ENCODE measurements around the gene TSKS.

The TSKS gene

DNA sequence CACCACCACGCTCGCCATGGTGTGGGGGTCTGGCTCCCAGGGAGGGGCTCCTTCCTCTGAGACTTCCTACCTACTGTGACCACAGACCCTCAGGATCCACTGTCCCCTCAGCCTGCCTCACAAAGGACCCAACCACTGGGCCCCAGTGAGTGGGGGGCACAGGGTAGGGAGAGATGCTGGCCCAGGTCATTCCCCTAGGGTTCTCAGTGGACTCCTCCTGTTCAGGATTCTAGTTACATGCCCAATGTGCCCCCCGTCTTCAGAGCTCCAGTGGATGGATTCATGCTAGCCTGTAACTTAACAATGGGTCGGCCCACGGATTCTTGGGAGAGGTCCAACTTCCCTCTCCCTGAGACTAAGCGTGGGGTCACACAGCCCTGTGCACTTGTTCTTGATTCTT, at the start of gene TSKS:
TSKS (minus strand) TSS at position 77 of the 400 bp plus-strand sequence; CDS start at position 18, 59 bp downstream.
- H3K4me3 ChIP-seq (ENCODE audit: low read length, poor library complexity, severe bottlenecking): no peak within 1 kb of the TSS
- no peaks in the 10 kb centered on the region for H3K9me3 ChIP-seq (ENCODE audit: insufficient read depth, low read depth, low read length)
- peaks cover 21% of the 10 kb centered on the region for H3K4me1 ChIP-seq (ENCODE audit: insufficient read depth, low read length, poor library complexity, severe bottlenecking)
- no peaks in the 10 kb centered on the region for H3K36me3 ChIP-seq (ENCODE audit: insufficient read depth, low read length)
- peaks cover 13% of the 10 kb centered on the region for H4K20me1 ChIP-seq (ENCODE audit: insufficient read depth, low read length, poor library complexity, severe bottlenecking)
- no peak within 1 kb of the TSS; the same call in 1 of the 2 replicates for H2AFZ ChIP-seq (ENCODE audit: low read length)
- H3K9me2 ChIP-seq (replicated peaks; ENCODE audit: low read depth, low read length): no peaks in the 10 kb centered on the region
- no peaks in the 10 kb centered on the region for H3K27me3 ChIP-seq (ENCODE audit: insufficient read depth, low read length, poor library complexity, severe bottlenecking)
- no peaks in the 10 kb centered on the region for H3F3A ChIP-seq (ENCODE audit: low read depth)
- H3K9ac ChIP-seq (ENCODE audit: low read depth, low read length, poor library complexity, severe bottlenecking): no peak within 1 kb of the TSS
- H3K4me2 ChIP-seq (ENCODE audit: low read depth, low read length, poor library complexity, severe bottlenecking): no peak within 1 kb of the TSS
- TF ChIP-seq EZH2phosphoT487 (IDR thresholded peaks at IDR 0.05; ENCODE audit: borderline replicate concordance): no peak
- no peak for TF ChIP-seq CTCF (conservative IDR thresholded peaks at IDR 0.05; ENCODE audit: low read length)
- peaks cover 13% of the 10 kb centered on the region for H3K79me2 ChIP-seq (ENCODE audit: insufficient read depth, low read length)

GRCh38 chr19:49812452-49812996, 49.4 kb upstream of the TSKS start:
- Histone ChIP-seq H3K27me3 (ENCODE audit: insufficient read depth, low read length, poor library complexity, severe bottlenecking) (no peaks in the 10 kb centered on the region), H3K4me3 (ENCODE audit: low read length, poor library complexity, severe bottlenecking) (peak overlapping the region; percentile 84), H3K9me3 (ENCODE audit: insufficient read depth, low read depth, low read length) (no peaks in the 10 kb centered on the region), H3K4me2 (ENCODE audit: low read depth, low read length, poor library complexity, severe bottlenecking) (peak overlapping the region; percentile 94), H3K9ac (ENCODE audit: low read depth, low read length, poor library complexity, severe bottlenecking) (peak overlapping the region; percentile 78), H3K9me2 (replicated peaks; ENCODE audit: low read depth, low read length) (no peaks in the 10 kb centered on the region), H3K4me1 (ENCODE audit: insufficient read depth, low read length, poor library complexity, severe bottlenecking) (peaks cover 15% of the 10 kb centered on the region), H3K36me3 (ENCODE audit: insufficient read depth, low read length) (no peaks in the 10 kb centered on the region), H3F3A (ENCODE audit: low read depth) (no peaks in the 10 kb centered on the region), H4K20me1 (ENCODE audit: insufficient read depth, low read length, poor library complexity, severe bottlenecking) (no peaks in the 10 kb centered on the region), H3K79me2 (ENCODE audit: insufficient read depth, low read length) (no peaks in the 10 kb centered on the region), H2AFZ (ENCODE audit: low read length) (peak overlapping the region; percentile 94)
- no peak for TF ChIP-seq CTCF (conservative IDR thresholded peaks at IDR 0.05; ENCODE audit: low read length)
- TF ChIP-seq EZH2phosphoT487 (IDR thresholded peaks at IDR 0.05; ENCODE audit: borderline replicate concordance): no peak

DNA sequence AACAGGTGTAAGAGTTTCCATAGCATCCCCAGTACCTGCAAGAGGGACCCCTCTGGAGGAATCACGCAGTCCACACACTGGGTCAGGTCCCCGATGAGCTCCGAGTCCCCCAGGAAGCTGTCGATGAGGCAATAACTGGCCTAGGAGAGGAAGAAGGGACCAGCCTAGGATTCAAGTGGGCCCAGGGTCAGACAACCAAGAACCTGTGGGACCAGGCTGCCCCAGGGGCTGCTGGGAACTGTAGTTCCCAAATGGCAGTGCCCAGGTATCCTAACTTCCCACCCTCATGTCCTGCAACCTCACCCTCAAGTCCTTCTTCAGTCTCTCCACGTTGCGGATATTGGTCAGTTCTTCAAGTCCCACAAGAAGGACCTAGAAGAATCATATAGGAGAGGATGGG, 48.2 kb upstream of the TSKS start:
- H3K79me2 ChIP-seq (ENCODE audit: insufficient read depth, low read length): no peaks in the 10 kb centered on the region
- H3K9ac ChIP-seq (ENCODE audit: low read depth, low read length, poor library complexity, severe bottlenecking): no peak overlapping the region
- no peaks in the 10 kb centered on the region for H3F3A ChIP-seq (ENCODE audit: low read depth)
- H3K27me3 ChIP-seq (ENCODE audit: insufficient read depth, low read length, poor library complexity, severe bottlenecking): no peaks in the 10 kb centered on the region
- no peak overlapping the region for H2AFZ ChIP-seq (ENCODE audit: low read length)
- H3K9me3 ChIP-seq (ENCODE audit: insufficient read depth, low read depth, low read length): no peaks in the 10 kb centered on the region
- no peaks in the 10 kb centered on the region for H3K9me2 ChIP-seq (replicated peaks; ENCODE audit: low read depth, low read length)
- H4K20me1 ChIP-seq (ENCODE audit: insufficient read depth, low read length, poor library complexity, severe bottlenecking): no peaks in the 10 kb centered on the region
- peaks cover 9% of the 10 kb centered on the region for H3K4me1 ChIP-seq (ENCODE audit: insufficient read depth, low read length, poor library complexity, severe bottlenecking)
- no peak overlapping the region for H3K4me2 ChIP-seq (ENCODE audit: low read depth, low read length, poor library complexity, severe bottlenecking)
- no peaks in the 10 kb centered on the region for H3K36me3 ChIP-seq (ENCODE audit: insufficient read depth, low read length)
- no peak overlapping the region for H3K4me3 ChIP-seq (ENCODE audit: low read length, poor library complexity, severe bottlenecking)
- no peak for TF ChIP-seq EZH2phosphoT487 (IDR thresholded peaks at IDR 0.05; ENCODE audit: borderline replicate concordance)
- TF ChIP-seq CTCF (conservative IDR thresholded peaks at IDR 0.05; ENCODE audit: low read length): no peak

All from Loucy (cell line).